GM12878 (cell line): Measurements from ENCODE around the gene CARM1. TPM values are rescaled to one million over a fixed set of nuclear protein-coding genes. Genes with fewer than 3 reads are reported as not detected.

ENCODE experiments used
- ATAC-seq: fragments of 200-7000 bp; cut with Tn5 transposase; 3 replicates; pipeline ENCODE4 v1.9.1; 2020; ENCODE audit warnings: mild to moderate bottlenecking, moderate library complexity
- BruUV-seq: library from RNA; stranded (reverse); fragments of 400-500 nt; replicated peaks from 2 replicates; lab custom pipeline; 2021; lab: Mats Ljungman, UMichigan
- CTCF ChIA-PET: fragments of 300-600 bp; sonication (Branson Sonifier 250); formaldehyde crosslinking; extraction: SDS; loops from one replicate; lab custom pipeline; 2021; ENCODE audit warnings: inconsistent platforms; lab: Yijun Ruan, JAX
- POLR2A ChIA-PET: fragments of 350-600 bp; formaldehyde crosslinking; extraction: SDS; loops from one replicate; lab custom pipeline; 2021; ENCODE audit warnings: inconsistent platforms; lab: Charles Lee
- RAD21 ChIA-PET: fragments of 300-600 bp; sonication (Branson Sonifier 250); formaldehyde crosslinking; loops from one replicate; lab custom pipeline; 2023; ENCODE audit warnings: antibody characterized with exemption; ENCODE audit not compliant: unreplicated experiment; lab: Charles Lee
- SMC1A ChIA-PET: fragments of 300-600 bp; sonication (Branson Sonifier 250); formaldehyde crosslinking; loops from one replicate; lab custom pipeline; 2023; ENCODE audit not compliant: unreplicated experiment, uncharacterized antibody; lab: Charles Lee
- DNase-seq: peaks from one replicate; pipeline ENCODE4 v3.0.0-alpha.2; 2011; ENCODE audit warnings: low read depth, low spot score
- FAIRE-seq: peaks from 3 replicates; lab custom pipeline; 2011; peaks lifted over from hg19 to GRCh38; lab: Jason Lieb, UNC
- H2AFZ ChIP-seq: 2 replicates; pipeline ENCODE4 v1.6.0; 2011; ENCODE audit warnings: low read depth, low read length, control low read depth; ENCODE audit not compliant: control insufficient read depth
- H3K27ac ChIP-seq: 2 replicates; pipeline ENCODE4 v1.5.1; 2011; ENCODE audit warnings: control low read depth; ENCODE audit not compliant: control insufficient read depth, insufficient read depth
- H3K27me3 ChIP-seq, 2 experiments: replicated peaks in 1 of 2; 2 replicates each; pipeline versions ENCODE4 v1.6.0 to v1.6.1; 2011; ENCODE audit warnings: low read length in 1 of 2; ENCODE audit not compliant: control insufficient read depth in 2 of 2, insufficient read depth in 2 of 2
- H3K36me3 ChIP-seq, 2 experiments: 2 replicates each; pipeline ENCODE4 v1.5.1; 2011; ENCODE audit warnings: low read length in 1 of 2; ENCODE audit not compliant: control insufficient read depth in 2 of 2, insufficient read depth in 2 of 2
- H3K4me1 ChIP-seq: 2 replicates; pipeline ENCODE4 v1.6.1; 2011; ENCODE audit warnings: mild to moderate bottlenecking, low read length, moderate library complexity, mixed read lengths; ENCODE audit not compliant: control insufficient read depth, insufficient read depth
- H3K4me2 ChIP-seq: 2 replicates; pipeline ENCODE4 v1.6.0; 2011; ENCODE audit warnings: control low read depth; ENCODE audit not compliant: control insufficient read depth, insufficient read depth
- H3K4me3 ChIP-seq: fragments of 200-600 bp; sonication (generic); 2 replicates; pipeline ENCODE4 v1.5.1; 2016
- H3K79me2 ChIP-seq: 2 replicates; pipeline ENCODE4 v1.6.0; 2011; ENCODE audit warnings: low read length; ENCODE audit not compliant: control insufficient read depth, insufficient read depth
- H3K9ac ChIP-seq: 2 replicates; pipeline ENCODE4 v1.8.0; 2011; ENCODE audit warnings: low read length, control low read depth, mixed read lengths; ENCODE audit not compliant: control insufficient read depth, insufficient read depth
- H3K9me3 ChIP-seq: replicated peaks from 3 replicates; pipeline ENCODE4 v1.5.1; 2011; ENCODE audit warnings: mild to moderate bottlenecking, low read length; ENCODE audit not compliant: control insufficient read depth, insufficient read depth
- H4K20me1 ChIP-seq: 2 replicates; pipeline ENCODE4 v1.6.0; 2011; ENCODE audit not compliant: control insufficient read depth, insufficient read depth
- BCL11A ChIP-seq: IDR thresholded peaks from 2 replicates; pipeline ENCODE4 v1.6.1; 2011; ENCODE audit warnings: low read depth, low read length
- BHLHE40 ChIP-seq, 2 experiments: fragments of 450-650 bp in 1 of 2; IDR thresholded peaks; 2 replicates each; pipeline ENCODE4 v1.6.1; 2011 to 2017; ENCODE audit warnings: low read depth in 2 of 2, borderline replicate concordance in 1 of 2, improper control_type of control experiment in 1 of 2, low read length in 1 of 2, mild to moderate bottlenecking in 1 of 2
- IKZF1 ChIP-seq: fragments of 450-650 bp; conservative IDR thresholded peaks from 2 replicates; pipeline ENCODE4 v1.6.1; 2017; ENCODE audit warnings: antibody characterized with exemption, mild to moderate bottlenecking
- MAX ChIP-seq: IDR thresholded peaks from 2 replicates; pipeline ENCODE4 v1.6.1; 2012; ENCODE audit warnings: low read depth, low read length, improper control_type of control experiment
- MTA2 ChIP-seq: fragments of 450-650 bp; IDR thresholded peaks from 2 replicates; pipeline ENCODE4 v1.6.1; 2016; ENCODE audit warnings: low read depth, mild to moderate bottlenecking, moderate library complexity
- MXI1 ChIP-seq: fragments of 150-350 bp; IDR thresholded peaks from 2 replicates; pipeline ENCODE4 v1.6.1; 2011; ENCODE audit warnings: low read depth, mild to moderate bottlenecking, inconsistent platforms, low read length, improper control_type of control experiment
- NR2F1 ChIP-seq: fragments of 450-650 bp; conservative IDR thresholded peaks from 2 replicates; pipeline ENCODE4 v1.6.1; 2017; ENCODE audit warnings: mild to moderate bottlenecking
- POLR2A ChIP-seq: IDR thresholded peaks from 2 replicates; pipeline ENCODE4 v1.6.1; 2011; ENCODE audit warnings: low read depth, mild to moderate bottlenecking, low read length
- RAD51 ChIP-seq: fragments of 450-650 bp; IDR thresholded peaks from 2 replicates; pipeline ENCODE4 v1.6.1; 2016; ENCODE audit warnings: moderate library complexity, mild to moderate bottlenecking, inconsistent platforms
- SMC3 ChIP-seq: IDR thresholded peaks from 2 replicates; pipeline ENCODE4 v1.6.1; 2011; ENCODE audit warnings: low read length, improper control_type of control experiment, borderline replicate concordance
- SRF ChIP-seq, 2 experiments: IDR thresholded peaks; 2 replicates each; pipeline ENCODE4 v1.6.1; 2011; ENCODE audit warnings: low read depth in 2 of 2, low read length in 2 of 2, mild to moderate bottlenecking in 1 of 2, moderate library complexity in 1 of 2
- USF1 ChIP-seq: IDR thresholded peaks from 2 replicates; pipeline ENCODE4 v1.6.1; 2011; ENCODE audit warnings: borderline replicate concordance, low read depth, mild to moderate bottlenecking, moderate library complexity, mixed read lengths, low read length; ENCODE audit not compliant: insufficient read depth; ENCODE audit errors: extremely low read length
- ZNF207 ChIP-seq: fragments of 450-650 bp; IDR thresholded peaks from 2 replicates; pipeline ENCODE4 v1.6.1; 2014; ENCODE audit warnings: antibody characterized with exemption, mild to moderate bottlenecking, borderline replicate concordance
- ZNF687 ChIP-seq: fragments of 450-650 bp; IDR thresholded peaks from 2 replicates; pipeline ENCODE4 v1.6.1; 2017; ENCODE audit warnings: mild to moderate bottlenecking, moderate library complexity
- WGBS: methylation state at CpG from one replicate; pipeline ENCODE4 v1.1.6; 2016; ENCODE audit warnings: low lambda C conversion rate; ENCODE audit not compliant: insufficient replicate concordance, insufficient coverage; ENCODE audit errors: missing lambda C conversion rate; 5-methylcytosine and 5-hydroxymethylcytosine counted together
- in situ Hi-C: fragments of 300-500 bp; cut with MboI; formaldehyde crosslinking; loops from 9 replicates; pipeline ENCODE4 v1.14.3; 2018; ENCODE audit warnings: mixed read lengths
- intact Hi-C: fragments of 100-400 bp; cut with micrococcal nuclease; formaldehyde crosslinking; loops from one replicate; pipeline ENCODE4 v1.14.2; 2022; ENCODE audit not compliant: unreplicated experiment
- polyA plus RNA-seq, 11 experiments: library from polyadenylated mRNA; depleted of rRNA in 4 of 11; unstranded in 6 of 11; stranded (reverse) in 5 of 11; fragments of >200 nt; fragmentation: Nextera tagmentation in 4 of 11; fragmentation: Illumina TruSeq in 1 of 11; extraction: Ambion mirVana in 4 of 11; extraction: Trizol in 1 of 11; gene quantifications; 1 replicate in 1 of 11; 2 replicates in 10 of 11; pipeline versions ENCODE4 v1.2.1 to v1.2.3, GENCODE V29; 2011 to 2016; ENCODE audit warnings: inconsistent platforms in 2 of 11, missing spikeins in 2 of 11, low read depth in 1 of 11
- total RNA-seq, 4 experiments: library from RNA; depleted of rRNA in 3 of 4; stranded (reverse); fragments of >200 nt in 3 of 4; fragmentation: Illumina TruSeq in 1 of 4; extraction: Trizol in 1 of 4; gene quantifications; 2 replicates each; pipeline versions ENCODE4 v1.2.1 to v1.2.3, GENCODE V29; 2013 to 2021

CARM1 gene
- total and polyA plus RNA-seq, 10 of the 15 experiments (the other 5 are each of a cell fraction or from before 2014, with no cell fraction given), result 0.45 to 116 (median 39.7) TPM

GRCh38 chr19:10927730-10928562 lies 56.6 kb downstream of the CARM1 start:
- Histone ChIP-seq H3K4me2 (peak overlapping the region; percentile 97), H3K4me1 (peaks cover 7% of the 10 kb centered on the region), H4K20me1 (no peaks in the 10 kb centered on the region), H3K9me3 (no peaks in the 10 kb centered on the region), H3K4me3 (peak overlapping the region; percentile 89), H3K36me3 (peaks cover 3 to 9% of the 10 kb centered on the region in 2 experiments; a peak in 3 of 4 replicates), H3K27ac (peak overlapping the region; percentile 35), H3K9ac (peak overlapping the region; percentile 36), H3K27me3 (no peaks in the 10 kb centered on the region), H2AFZ (peak overlapping the region; percentile 63), H3K79me2 (peaks cover 26% of the 10 kb centered on the region)
- ChIA-PET SMC1A (interaction anchor here (1.3 kb wide), 1 partner anchor 63 kb away, joined by 3 read pairs; no protein-coding TSS in a partner anchor), RAD21 (interaction anchor here (0.6 to 1.5 kb wide), 5 partner anchors 12 to 319 kb away, joined by 3 to 4 read pairs (median 3); partner anchors contain the start of gene CARM1), CTCF (interaction anchor here (0.7 to 1.2 kb wide), 4 partner anchors 9 to 64 kb away, joined by 3 to 5 read pairs (median 4); no protein-coding TSS in a partner anchor), POLR2A (interaction anchor here (0.6 to 1.1 kb wide), 3 partner anchors 54 to 165 kb away, joined by 3 to 10 read pairs (median 9); no protein-coding TSS in a partner anchor)
- DNase-seq (no peak), FAIRE-seq (no peak), ATAC-seq (peak; percentile 36)
- intact Hi-C loops, result loop anchor here (2.0 kb wide), 1 partner anchor 49 kb away; no protein-coding TSS in a partner anchor
- TSS peak; percentile 67 for BruUV-seq
- in situ Hi-C loops, result no loop called here
- TF ChIP-seq BHLHE40 (IDR thresholded peaks at IDR 0.05; ENCODE audit: borderline replicate concordance in 1 of 2, low read depth in 2 of 2, low read length in 1 of 2) (peak in 1 of 2 experiments; percentile 60; a peak in 2 of 4 replicates), POLR2A (peak; percentile 45; the same call in 1 of the 2 replicates), ZNF207 (no peak), MXI1 (0 out of 2 replicates have a peak, but pooled peaks have one; percentile 25), SMC3 (no peak), MTA2 (no peak), SRF (IDR thresholded peaks at IDR 0.05; ENCODE audit: low read depth in 2 of 2, low read length in 2 of 2) (peak in 1 of 2 experiments; percentile 1; a peak in 1 of 4 replicates), IKZF1 (0 out of 2 replicates have a peak, but pooled peaks have one; percentile 20), BCL11A (no peak), NR2F1 (0 out of 2 replicates have a peak, but pooled peaks have one; percentile 9), RAD51 (peak; percentile 84), USF1 (peak; percentile 76), ZNF687 (peak; percentile 39; the same call in 1 of the 2 replicates), MAX (0 out of 2 replicates have a peak, but pooled peaks have one; percentile 18)
- WGBS, result 9% methylated on average over 26 of the region's 47 CpGs
